Measurements from ENCODE around the gene ZC2HC1C. TPM values are rescaled to one million over a fixed set of nuclear protein-coding genes. Genes with fewer than 3 reads are reported as not detected.

ZC2HC1C gene
- total and polyA plus RNA-seq, 2 donors (not counting 1 experiment from before 2014, with no cell fraction given): 0.21 to 0.59 TPM

GRCh38 chr14:75059642-75060041, 9.8 kb upstream of the ZC2HC1C start:
- Histone ChIP-seq H3K4me2 (replicated peaks; ENCODE audit: low read depth, low read length, poor library complexity, severe bottlenecking) (no peak overlapping the region), H3K9ac (ENCODE audit: low read length) (no peak overlapping the region), H2AFZ (ENCODE audit: insufficient read depth, low read depth, low read length, poor library complexity, severe bottlenecking) (no peak overlapping the region), H3K4me1 (ENCODE audit: control insufficient read depth in 2 of 2, insufficient read depth in 2 of 2, low read length in 2 of 2) (peaks cover 8 to 10% of the 10 kb centered on the region in 2 donors), H3K36me3 (replicated peaks in 1 of 2; ENCODE audit: control extremely low read depth in 1 of 2, control insufficient read depth in 1 of 2, extremely low read depth in 1 of 2, insufficient read depth in 2 of 2, low read length in 1 of 2) (peaks cover 0 to 2% of the 10 kb centered on the region in 2 experiments), H3K4me3 (ENCODE audit: control extremely low read depth in 1 of 5, extremely low read depth in 1 of 5, insufficient read depth in 1 of 5, low read depth in 2 of 5, low read length in 4 of 5) (no peak overlapping the region), H4K20me1 (ENCODE audit: control insufficient read depth, insufficient read depth, low read length, poor library complexity, severe bottlenecking) (no peaks in the 10 kb centered on the region), H3K27me3 (replicated peaks in 1 of 4; ENCODE audit: control extremely low read depth in 1 of 4, control insufficient read depth in 3 of 4, insufficient read depth in 4 of 4, low read length in 3 of 4) (no peaks in the 10 kb centered on the region), H3K79me2 (ENCODE audit: control insufficient read depth, insufficient read depth, low read length) (peaks cover 5% of the 10 kb centered on the region), H3K27ac (ENCODE audit: low read length in 2 of 2) (no peak overlapping the region), H3K9me3 (ENCODE audit: control extremely low read depth in 1 of 3, control insufficient read depth in 2 of 3, insufficient read depth in 1 of 3, low read length in 2 of 3) (peaks cover 0 to 2% (median 0%) of the 10 kb centered on the region in 3 donors)
- no peaks in the 10 kb centered on the region for H3K9me3 Mint-ChIP-seq (ENCODE audit: insufficient read depth)
- H3K4me1 Mint-ChIP-seq: peaks cover 18% of the 10 kb centered on the region
- DNase-seq: no peak
- TF ChIP-seq CTCF (IDR thresholded peaks at IDR 0.05) (no peak), EZH2 (IDR thresholded peaks at IDR 0.05; ENCODE audit: borderline replicate concordance, insufficient read depth, low read depth, low read length, poor library complexity, severe bottlenecking) (no peak)
- no CpG with 5 or more reads among the region's 2 CpGs for WGBS (ENCODE audit: insufficient coverage)
- H3K27me3 Mint-ChIP-seq: no peaks in the 10 kb centered on the region
- no peak overlapping the region for H3K27ac Mint-ChIP-seq
- ChIA-PET CTCF (no interaction called here), POLR2A (no interaction called here)
- no peak for ATAC-seq (ENCODE audit: low read depth)
- intact Hi-C loops (cut with micrococcal nuclease): loop anchor here (10.0 kb wide), 2 partner anchors 65 to 445 kb away; partner anchors contain the start of genes LTBP2 and NEK9
- H3K4me3 Mint-ChIP-seq: no peak overlapping the region

- Mint-ChIP-seq H3K27ac (no peak overlapping the region), H3K4me1 (peaks cover 20% of the 10 kb centered on the region), H3K27me3 (no peaks in the 10 kb centered on the region), H3K9me3 (ENCODE audit: insufficient read depth) (no peaks in the 10 kb centered on the region), H3K4me3 (no peak overlapping the region)
- ATAC-seq (ENCODE audit: low read depth): no peak
- no CpG with 5 or more reads among the region's 2 CpGs for WGBS (ENCODE audit: insufficient coverage)
- H3K79me2 ChIP-seq (ENCODE audit: control insufficient read depth, insufficient read depth, low read length): peaks cover 5% of the 10 kb centered on the region
- no peaks in the 10 kb centered on the region for H3K27me3 ChIP-seq (replicated peaks in 1 of 4; ENCODE audit: control extremely low read depth in 1 of 4, control insufficient read depth in 3 of 4, insufficient read depth in 4 of 4, low read length in 3 of 4)
- no peaks in the 10 kb centered on the region for H4K20me1 ChIP-seq (ENCODE audit: control insufficient read depth, insufficient read depth, low read length, poor library complexity, severe bottlenecking)
- H3K27ac ChIP-seq (ENCODE audit: low read length in 2 of 2): no peak overlapping the region
- intact Hi-C loops (cut with micrococcal nuclease): loop anchor here (10.0 kb wide), 2 partner anchors 64 to 446 kb away; partner anchors contain the start of genes LTBP2 and NEK9
- H2AFZ ChIP-seq (ENCODE audit: insufficient read depth, low read depth, low read length, poor library complexity, severe bottlenecking): no peak overlapping the region
- no peak overlapping the region for H3K4me3 ChIP-seq (ENCODE audit: control extremely low read depth in 1 of 5, extremely low read depth in 1 of 5, insufficient read depth in 1 of 5, low read depth in 2 of 5, low read length in 4 of 5)
- no peak for DNase-seq
- ChIA-PET CTCF (no interaction called here), POLR2A (no interaction called here)
- no peak overlapping the region for H3K4me2 ChIP-seq (replicated peaks; ENCODE audit: low read depth, low read length, poor library complexity, severe bottlenecking)
- H3K9ac ChIP-seq (ENCODE audit: low read length): no peak overlapping the region
- H3K36me3 ChIP-seq (replicated peaks in 1 of 2; ENCODE audit: control extremely low read depth in 1 of 2, control insufficient read depth in 1 of 2, extremely low read depth in 1 of 2, insufficient read depth in 2 of 2, low read length in 1 of 2): peaks cover 0 to 2% of the 10 kb centered on the region in 2 experiments
- no peak for TF ChIP-seq EZH2 (IDR thresholded peaks at IDR 0.05; ENCODE audit: borderline replicate concordance, insufficient read depth, low read depth, low read length, poor library complexity, severe bottlenecking)
- no peak for TF ChIP-seq CTCF (IDR thresholded peaks at IDR 0.05)
- H3K4me1 ChIP-seq (ENCODE audit: control insufficient read depth in 2 of 2, insufficient read depth in 2 of 2, low read length in 2 of 2): peaks cover 8 to 10% of the 10 kb centered on the region in 2 donors
- peaks cover 0 to 2% (median 0%) of the 10 kb centered on the region in 3 donors for H3K9me3 ChIP-seq (ENCODE audit: control extremely low read depth in 1 of 3, control insufficient read depth in 2 of 3, insufficient read depth in 1 of 3, low read length in 2 of 3)
Observed at GRCh38 chr14:75060420-75060819, 9.0 kb upstream of the ZC2HC1C start.
